Choroid plexus epithelial cell (primary cell): ENCODE measurements around the gene MEIS1.

Experiments used
- DNase-seq: peaks from one replicate; pipeline ENCODE4 v3.0.0-alpha.2; 2010; ENCODE audit warnings: low read depth
- H3K4me3 ChIP-seq: 2 replicates; pipeline ENCODE4 v1.5.1; 2011; ENCODE audit warnings: low read depth, mild to moderate bottlenecking, control low read depth, low read length, moderate library complexity
- TF ChIP-seq, protein P1 (sequence below): conservative IDR thresholded peaks from 2 replicates; pipeline ENCODE4 v1.5.1; 2011; ENCODE audit warnings: low read depth, mild to moderate bottlenecking, control low read depth, inconsistent platforms, low read length, moderate library complexity

MEIS1 gene

GRCh38 chr2:66583881-66584280 lies 149.0 kb downstream of the MEIS1 start:
- H3K4me3 ChIP-seq, result no peak overlapping the region
- no peak for DNase-seq
- TF ChIP-seq, protein P1, sequence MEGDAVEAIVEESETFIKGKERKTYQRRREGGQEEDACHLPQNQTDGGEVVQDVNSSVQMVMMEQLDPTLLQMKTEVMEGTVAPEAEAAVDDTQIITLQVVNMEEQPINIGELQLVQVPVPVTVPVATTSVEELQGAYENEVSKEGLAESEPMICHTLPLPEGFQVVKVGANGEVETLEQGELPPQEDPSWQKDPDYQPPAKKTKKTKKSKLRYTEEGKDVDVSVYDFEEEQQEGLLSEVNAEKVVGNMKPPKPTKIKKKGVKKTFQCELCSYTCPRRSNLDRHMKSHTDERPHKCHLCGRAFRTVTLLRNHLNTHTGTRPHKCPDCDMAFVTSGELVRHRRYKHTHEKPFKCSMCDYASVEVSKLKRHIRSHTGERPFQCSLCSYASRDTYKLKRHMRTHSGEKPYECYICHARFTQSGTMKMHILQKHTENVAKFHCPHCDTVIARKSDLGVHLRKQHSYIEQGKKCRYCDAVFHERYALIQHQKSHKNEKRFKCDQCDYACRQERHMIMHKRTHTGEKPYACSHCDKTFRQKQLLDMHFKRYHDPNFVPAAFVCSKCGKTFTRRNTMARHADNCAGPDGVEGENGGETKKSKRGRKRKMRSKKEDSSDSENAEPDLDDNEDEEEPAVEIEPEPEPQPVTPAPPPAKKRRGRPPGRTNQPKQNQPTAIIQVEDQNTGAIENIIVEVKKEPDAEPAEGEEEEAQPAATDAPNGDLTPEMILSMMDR, result no peak

- TF ChIP-seq, protein P1, result no peak
- H3K4me3 ChIP-seq, result no peak overlapping the region
- no peak for DNase-seq
Measured at GRCh38 chr2:66585587-66585986, 150.7 kb downstream of the MEIS1 start.

- no peak overlapping the region for H3K4me3 ChIP-seq
- TF ChIP-seq, protein P1, result peak; percentile 47
- peak; percentile 30 for DNase-seq
Measured at GRCh38 chr2:66587216-66587615, 152.3 kb downstream of the MEIS1 start.

GRCh38 chr2:66594001-66594400 lies 159.1 kb downstream of the MEIS1 start:
- TF ChIP-seq, protein P1, result no peak

DNA sequence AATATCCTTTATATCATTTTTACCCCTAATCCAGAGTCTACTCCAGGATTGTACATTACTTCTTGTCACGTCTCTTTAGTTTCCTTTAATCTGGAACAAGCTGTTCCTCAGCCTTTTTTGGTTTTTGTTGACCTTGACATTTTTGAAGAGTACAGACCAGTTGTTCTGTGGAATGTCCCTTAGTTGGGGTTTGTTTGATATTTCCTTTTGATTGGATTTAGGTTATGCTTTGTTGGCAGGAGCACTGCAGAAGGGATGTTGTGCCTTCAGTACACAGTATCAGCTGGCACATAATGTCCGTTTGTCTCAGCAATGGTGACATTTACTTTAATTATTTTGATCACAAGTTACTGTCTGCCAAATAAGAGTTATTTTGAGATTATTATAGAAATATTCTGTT lies 160.6 kb downstream of the MEIS1 start:
- no peak for DNase-seq
- no peak overlapping the region for H3K4me3 ChIP-seq
- TF ChIP-seq, protein P1, result no peak

More at GRCh38 chr2:66594001-66594400, 159.1 kb downstream of the MEIS1 start:
- DNase-seq, result no peak
- H3K4me3 ChIP-seq, result no peak overlapping the region

GRCh38 chr2:66596256-66596655 lies 161.3 kb downstream of the MEIS1 start:
- DNase-seq, result peak; percentile 37
- H3K4me3 ChIP-seq, result no peak overlapping the region
- TF ChIP-seq, protein P1, result no peak

GRCh38 chr2:66601624-66602023 lies 166.7 kb downstream of the MEIS1 start:
- TF ChIP-seq, protein P1, result no peak
- no peak for DNase-seq
- H3K4me3 ChIP-seq, result no peak overlapping the region
